Fibroblast of lung (primary cell): ENCODE results near the gene PLEKHM2.

Source experiments
- CTCF ChIP-seq, 2 donors: IDR thresholded peaks in 1 of 2; conservative IDR thresholded peaks in 1 of 2; 1 replicate in 1 of 2; 2 replicates in 1 of 2; pipeline ENCODE4 v1.5.1; 2011 to 2012; ENCODE audit warnings: low read length in 2 of 2, control low read depth in 1 of 2, inconsistent platforms in 1 of 2, low read depth in 1 of 2, mild to moderate bottlenecking in 1 of 2
- EZH2 ChIP-seq: IDR thresholded peaks from 2 replicates; pipeline ENCODE4 v1.5.1; 2012; ENCODE audit warnings: low read length, control low read depth, mild to moderate bottlenecking; ENCODE audit errors: missing control alignments

DNA sequence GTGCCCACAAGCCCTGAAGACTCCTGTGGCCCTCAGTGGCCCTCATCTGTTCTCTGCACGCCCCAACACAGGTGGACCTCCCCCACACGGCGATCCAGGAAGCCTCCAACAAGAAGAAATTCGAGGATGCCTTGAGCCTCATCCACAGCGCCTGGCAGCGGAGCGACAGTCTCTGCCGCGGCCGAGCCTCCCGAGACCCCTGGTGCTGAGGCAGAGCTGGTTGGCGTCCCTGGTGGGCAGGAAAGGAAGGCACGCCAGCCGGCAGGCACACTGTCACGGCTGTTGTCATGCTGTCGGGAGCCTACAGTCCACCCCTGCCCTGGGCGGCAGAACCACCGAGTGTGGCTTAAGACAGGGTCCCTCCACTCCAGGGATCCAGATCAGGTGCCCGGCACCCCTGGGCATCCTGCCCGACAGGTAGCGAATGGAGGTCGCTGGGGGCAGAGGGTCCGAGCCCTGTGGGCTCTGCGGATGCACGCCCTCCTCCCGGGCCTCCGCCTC is 49.7 kb downstream of the PLEKHM2 start:
- TF ChIP-seq CTCF (conservative IDR thresholded peaks at IDR 0.05 in 1 of 2, IDR thresholded peaks at IDR 0.05 in 1 of 2; ENCODE audit: low read depth in 1 of 2, low read length in 2 of 2) = no peak
- no peak for TF ChIP-seq EZH2
